NT2/D1 (cell line): Measurements from ENCODE around the gene PSMF1.

ENCODE experiments used
- DNase-seq: peaks from one replicate; pipeline ENCODE4 v3.0.0-alpha.2; 2011; ENCODE audit warnings: low read depth, low spot score
- H3K27me3 ChIP-seq: 2 replicates; pipeline ENCODE4 v1.6.0; 2011; ENCODE audit warnings: mild to moderate bottlenecking; ENCODE audit not compliant: insufficient read length, insufficient read depth
- H3K36me3 ChIP-seq: 2 replicates; pipeline ENCODE4 v1.6.1; 2011; ENCODE audit warnings: mild to moderate bottlenecking, low read length, mixed read lengths; ENCODE audit not compliant: insufficient read depth, insufficient read length
- H3K4me1 ChIP-seq: 2 replicates; pipeline ENCODE4 v1.5.1; 2011; ENCODE audit not compliant: insufficient read depth, insufficient read length
- H3K4me3 ChIP-seq: 2 replicates; pipeline ENCODE4 v1.5.1; 2011; ENCODE audit warnings: low read depth; ENCODE audit not compliant: insufficient read length
- H3K9ac ChIP-seq: 2 replicates; pipeline ENCODE4 v1.6.0; 2011; ENCODE audit warnings: low read depth; ENCODE audit not compliant: insufficient read length
- H3K9me3 ChIP-seq: 2 replicates; pipeline ENCODE4 v1.5.1; 2011; ENCODE audit warnings: mild to moderate bottlenecking, low read length; ENCODE audit not compliant: insufficient read depth
- SUZ12 ChIP-seq: IDR thresholded peaks from 2 replicates; pipeline ENCODE4 v1.6.1; 2011; ENCODE audit not compliant: insufficient read length, insufficient read depth; ENCODE audit errors: extremely low read depth
- YY1 ChIP-seq: IDR thresholded peaks from 2 replicates; pipeline ENCODE4 v1.6.1; 2011; ENCODE audit not compliant: insufficient read length, insufficient read depth
- ZNF274 ChIP-seq: IDR thresholded peaks from 2 replicates; pipeline ENCODE4 v1.6.1; 2011; ENCODE audit warnings: mild to moderate bottlenecking, low read depth, low read length

PSMF1 gene

GRCh38 chr20:1154691-1155090 lies 36.3 kb downstream of the PSMF1 start:
- Histone ChIP-seq H3K4me3 (no peak overlapping the region), H3K9me3 (no peaks in the 10 kb centered on the region), H3K36me3 (peaks cover 52% of the 10 kb centered on the region), H3K27me3 (no peaks in the 10 kb centered on the region), H3K9ac (no peak overlapping the region), H3K4me1 (no peaks in the 10 kb centered on the region)
- TF ChIP-seq YY1 (no peak), ZNF274 (no peak), SUZ12 (no peak)
- DNase-seq, result no peak

- Histone ChIP-seq H3K9ac (no peak overlapping the region), H3K36me3 (peaks cover 56% of the 10 kb centered on the region), H3K4me3 (no peak overlapping the region), H3K4me1 (no peaks in the 10 kb centered on the region), H3K9me3 (no peaks in the 10 kb centered on the region), H3K27me3 (no peaks in the 10 kb centered on the region)
- DNase-seq, result no peak
- TF ChIP-seq ZNF274, result no peak
- no peak for TF ChIP-seq YY1
- no peak for TF ChIP-seq SUZ12
Measured at GRCh38 chr20:1155342-1155741, 36.9 kb downstream of the PSMF1 start.

GRCh38 chr20:1160496-1160895 lies 42.1 kb downstream of the PSMF1 start:
- Histone ChIP-seq H3K4me1 (no peaks in the 10 kb centered on the region), H3K9me3 (no peaks in the 10 kb centered on the region), H3K27me3 (no peaks in the 10 kb centered on the region), H3K36me3 (peaks cover 71% of the 10 kb centered on the region), H3K9ac (no peak overlapping the region), H3K4me3 (no peak overlapping the region)
- TF ChIP-seq SUZ12, result no peak
- no peak for TF ChIP-seq YY1
- TF ChIP-seq ZNF274, result no peak
- no peak for DNase-seq

GRCh38 chr20:1160991-1161390 lies 42.6 kb downstream of the PSMF1 start:
- no peak overlapping the region for H3K4me3 ChIP-seq
- H3K27me3 ChIP-seq, result no peaks in the 10 kb centered on the region
- H3K9ac ChIP-seq, result no peak overlapping the region
- no peak for DNase-seq
- H3K9me3 ChIP-seq, result no peaks in the 10 kb centered on the region
- peaks cover 72% of the 10 kb centered on the region for H3K36me3 ChIP-seq
- H3K4me1 ChIP-seq, result no peaks in the 10 kb centered on the region
- no peak for TF ChIP-seq ZNF274
- no peak for TF ChIP-seq SUZ12
- no peak for TF ChIP-seq YY1

GRCh38 chr20:1163105-1163504 lies 44.7 kb downstream of the PSMF1 start:
- Histone ChIP-seq H3K9me3 (no peaks in the 10 kb centered on the region), H3K9ac (no peak overlapping the region), H3K36me3 (peaks cover 83% of the 10 kb centered on the region), H3K4me1 (no peaks in the 10 kb centered on the region), H3K27me3 (no peaks in the 10 kb centered on the region), H3K4me3 (no peak overlapping the region)
- TF ChIP-seq ZNF274, result no peak
- no peak for TF ChIP-seq YY1
- TF ChIP-seq SUZ12, result no peak
- DNase-seq, result no peak

GRCh38 chr20:1163653-1164052 lies 45.3 kb downstream of the PSMF1 start:
- DNase-seq, result no peak
- TF ChIP-seq ZNF274, result no peak
- TF ChIP-seq SUZ12, result no peak
- no peaks in the 10 kb centered on the region for H3K9me3 ChIP-seq
- no peaks in the 10 kb centered on the region for H3K4me1 ChIP-seq
- H3K36me3 ChIP-seq, result peaks cover 87% of the 10 kb centered on the region
- no peak overlapping the region for H3K4me3 ChIP-seq
- H3K9ac ChIP-seq, result no peak overlapping the region
- H3K27me3 ChIP-seq, result no peaks in the 10 kb centered on the region

- TF ChIP-seq SUZ12 (no peak), ZNF274 (no peak), YY1 (no peak)
- no peaks in the 10 kb centered on the region for H3K27me3 ChIP-seq
- H3K4me1 ChIP-seq, result no peaks in the 10 kb centered on the region
- H3K9me3 ChIP-seq, result no peaks in the 10 kb centered on the region
- DNase-seq, result no peak
- no peak overlapping the region for H3K4me3 ChIP-seq
- H3K9ac ChIP-seq, result no peak overlapping the region
- H3K36me3 ChIP-seq, result peaks cover 92% of the 10 kb centered on the region
Measured at GRCh38 chr20:1164871-1165270, 46.5 kb downstream of the PSMF1 start.

GRCh38 chr20:1165521-1165920 lies 47.1 kb downstream of the PSMF1 start:
- H3K4me3 ChIP-seq, result no peak overlapping the region
- peaks cover 91% of the 10 kb centered on the region for H3K36me3 ChIP-seq
- H3K9ac ChIP-seq, result no peak overlapping the region
- TF ChIP-seq YY1, result no peak
- no peak for TF ChIP-seq ZNF274
- TF ChIP-seq SUZ12, result no peak
- H3K4me1 ChIP-seq, result no peaks in the 10 kb centered on the region
- no peaks in the 10 kb centered on the region for H3K9me3 ChIP-seq
- no peaks in the 10 kb centered on the region for H3K27me3 ChIP-seq
- no peak for DNase-seq
